RWPE2 (cell line): ENCODE measurements around the gene GOSR1.
"Not testable (repeated sequence)": the region's sequence is repeated elsewhere in the genome, so short reads cannot be mapped to it uniquely, and the experiment has no call there.

Experiments used
- ATAC-seq: fragments of 200-7000 bp; cut with Tn5 transposase; 3 replicates; pipeline ENCODE4 v1.9.1; 2021; ENCODE audit warnings: low read depth
- DNase-seq: peaks from one replicate; pipeline ENCODE4 v3.0.0-alpha.2; 2020; ENCODE audit warnings: low spot score
- H3K27ac ChIP-seq: fragments of 450-650 bp; 2 replicates; pipeline ENCODE4 v1.5.1; 2017; ENCODE audit warnings: mild to moderate bottlenecking; ENCODE audit not compliant: poor library complexity, severe bottlenecking
- H3K27me3 ChIP-seq: fragments of 250-450 bp; sonication (Bioruptor Pico); 2 replicates; pipeline ENCODE4 v1.5.1; 2021; ENCODE audit warnings: mild to moderate bottlenecking, moderate library complexity; ENCODE audit not compliant: insufficient read depth, poor library complexity, severe bottlenecking
- H3K36me3 ChIP-seq: fragments of 250-450 bp; sonication (Bioruptor Pico); 2 replicates; pipeline ENCODE4 v1.5.1; 2020; ENCODE audit warnings: low read depth, mild to moderate bottlenecking, moderate library complexity
- H3K4me1 ChIP-seq: fragments of 250-450 bp; sonication (Bioruptor Pico); 2 replicates; pipeline ENCODE4 v1.5.1; 2021; ENCODE audit warnings: mild to moderate bottlenecking, moderate library complexity; ENCODE audit not compliant: insufficient read depth, poor library complexity, severe bottlenecking
- H3K4me3 ChIP-seq: fragments of 250-450 bp; sonication (Bioruptor Pico); 2 replicates; pipeline ENCODE4 v1.5.1; 2021; ENCODE audit warnings: mild to moderate bottlenecking, moderate library complexity; ENCODE audit not compliant: severe bottlenecking
- H3K9me3 ChIP-seq: fragments of 250-450 bp; sonication (Bioruptor Pico); 2 replicates; pipeline ENCODE4 v1.5.1; 2021; ENCODE audit warnings: mild to moderate bottlenecking, moderate library complexity; ENCODE audit not compliant: severe bottlenecking
- CTCF ChIP-seq: fragments of 450-650 bp; IDR thresholded peaks from one replicate; pipeline ENCODE4 v1.5.1; 2017; ENCODE audit warnings: mild to moderate bottlenecking, moderate library complexity; ENCODE audit not compliant: poor library complexity, severe bottlenecking

GOSR1 gene

DNA sequence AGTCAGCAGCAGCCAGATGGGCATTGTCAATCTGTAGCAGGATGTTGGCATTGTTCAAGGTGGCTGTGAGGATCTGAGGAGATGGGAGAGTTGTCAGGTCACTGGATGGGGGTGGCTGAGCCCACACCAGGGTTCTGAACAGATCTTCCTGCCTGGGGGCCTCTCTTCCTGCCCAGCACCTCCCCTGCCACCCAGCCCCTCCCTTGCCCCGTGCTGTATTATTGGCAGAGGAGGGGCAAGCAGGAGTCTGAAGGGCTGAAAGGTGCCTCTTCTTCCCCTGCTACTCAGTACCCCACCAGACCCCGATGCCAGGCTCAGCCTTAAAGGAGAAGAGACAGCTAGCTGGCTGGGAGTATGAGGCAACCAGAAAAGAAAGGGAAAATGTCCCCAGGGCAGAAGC, 93.0 kb downstream of the GOSR1 start:
- Histone ChIP-seq H3K27me3 (no peaks in the 10 kb centered on the region), H3K27ac (no peak overlapping the region), H3K4me3 (no peak overlapping the region), H3K4me1 (no peaks in the 10 kb centered on the region), H3K9me3 (no peaks in the 10 kb centered on the region), H3K36me3 (no peaks in the 10 kb centered on the region)
- no peak for TF ChIP-seq CTCF
- ATAC-seq (no peak), DNase-seq (no peak)

DNA sequence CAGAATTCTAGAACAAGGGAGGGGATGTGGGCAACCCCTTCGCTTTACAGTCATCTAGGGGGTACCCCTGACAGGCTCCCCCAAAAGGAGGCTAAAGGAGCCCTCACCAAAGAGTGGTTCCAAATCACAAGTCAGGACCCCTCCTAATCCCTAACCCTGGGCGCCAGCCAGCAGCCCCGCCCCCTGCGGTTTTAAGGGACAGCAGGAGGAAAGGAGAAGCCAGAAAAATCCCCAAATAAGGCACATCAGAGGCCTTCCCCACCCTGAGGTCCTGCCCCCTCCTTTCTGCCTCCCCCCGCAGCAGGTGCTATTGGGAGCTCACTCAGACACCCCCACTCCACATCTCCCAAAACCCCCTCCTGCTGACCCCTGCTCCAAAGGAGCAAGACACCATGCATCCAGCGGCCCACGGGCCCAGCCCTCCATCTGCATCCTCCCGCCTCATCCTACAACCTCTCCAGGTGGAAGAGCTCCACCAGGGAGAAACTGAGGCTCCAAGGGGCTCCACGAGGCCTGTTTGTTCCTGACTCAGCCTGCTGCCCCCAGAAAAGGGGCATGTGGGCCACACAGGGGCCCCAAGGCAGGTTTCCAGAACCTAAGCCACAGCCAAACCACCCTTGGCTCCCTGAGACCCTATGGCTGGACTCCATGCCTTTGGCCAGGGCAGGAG, 93.5 kb downstream of the GOSR1 start:
- TF ChIP-seq CTCF: no peak
- H3K4me1 ChIP-seq: no peaks in the 10 kb centered on the region
- H3K4me3 ChIP-seq: no peak overlapping the region
- DNase-seq (no peak), ATAC-seq (no peak)
- no peaks in the 10 kb centered on the region for H3K27me3 ChIP-seq
- no peaks in the 10 kb centered on the region for H3K9me3 ChIP-seq
- no peak overlapping the region for H3K27ac ChIP-seq
- H3K36me3 ChIP-seq: no peaks in the 10 kb centered on the region

DNA sequence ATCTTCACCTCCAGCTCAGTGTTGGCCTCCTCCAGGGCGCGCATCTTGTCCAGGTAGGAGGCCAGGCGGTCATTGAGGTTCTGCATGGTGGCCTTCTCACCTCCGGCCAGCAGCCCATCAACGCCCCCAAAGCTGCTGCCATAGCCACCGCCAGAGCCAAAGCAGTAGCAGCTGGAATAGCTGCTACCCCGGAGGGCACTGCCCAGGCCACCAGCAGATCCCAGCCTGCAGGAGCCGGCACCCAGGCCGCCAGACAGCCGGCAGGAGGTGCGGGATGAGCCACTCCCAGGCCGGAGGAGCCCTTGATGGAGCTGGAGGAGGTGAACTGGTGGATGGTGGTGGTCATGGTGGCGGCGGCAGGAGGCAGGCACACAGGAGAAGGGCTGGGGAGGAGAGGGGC, 94.2 kb downstream of the GOSR1 start:
- H3K36me3 ChIP-seq, H3K9me3 ChIP-seq, DNase-seq, H3K4me1 ChIP-seq, H3K4me3 ChIP-seq, H3K27me3 ChIP-seq, ATAC-seq, H3K27ac ChIP-seq: not testable (repeated sequence)

- no peaks in the 10 kb centered on the region for H3K27me3 ChIP-seq
- no peak for DNase-seq
- H3K27ac ChIP-seq: no peak overlapping the region
- no peak overlapping the region for H3K4me3 ChIP-seq
- no peaks in the 10 kb centered on the region for H3K9me3 ChIP-seq
- no peaks in the 10 kb centered on the region for H3K36me3 ChIP-seq
- no peak for TF ChIP-seq CTCF
- no peaks in the 10 kb centered on the region for H3K4me1 ChIP-seq
- ATAC-seq: no peak
These were observed 94.7 kb downstream of the GOSR1 start for GRCh38 chr17:30571921-30572320.

- not testable (repeated sequence) for H3K4me3 ChIP-seq, H3K4me1 ChIP-seq, H3K27ac ChIP-seq, H3K9me3 ChIP-seq, ATAC-seq, H3K36me3 ChIP-seq, H3K27me3 ChIP-seq
- DNase-seq: peak; percentile 52
These were observed 95.7 kb downstream of the GOSR1 start for GRCh38 chr17:30572651-30573554.
